SK-N-SH (cell line): ENCODE results near the gene BRINP2. TPM values are rescaled to one million over a fixed set of nuclear protein-coding genes. Genes with fewer than 3 reads are reported as not detected.

Experiments used
- CTCF ChIA-PET: fragments of 300-600, 350-600 bp; formaldehyde crosslinking; extraction: SDS; loops from one replicate; lab custom pipeline; 2021; lab: Yijun Ruan, JAX
- POLR2A ChIA-PET: fragments of 350-600 bp; sonication (Branson Sonifier 250); formaldehyde crosslinking; extraction: SDS; loops from one replicate; lab custom pipeline; 2020; ENCODE audit warnings: antibody characterized with exemption, inconsistent platforms; lab: Yijun Ruan, JAX
- DNase-seq: peaks from one replicate; pipeline ENCODE4 v3.0.0; 2012
- H2AFZ ChIP-seq: fragments of 200-600 bp; sonication (generic); 2 replicates; pipeline ENCODE4 v1.8.1; 2016; ENCODE audit warnings: antibody characterized with exemption, mild to moderate bottlenecking, low read depth
- H3F3A ChIP-seq: fragments of 200-600 bp; sonication (generic); replicated peaks from 2 replicates; pipeline ENCODE3; 2016; ENCODE audit warnings: antibody characterized with exemption, mild to moderate bottlenecking; ENCODE audit not compliant: insufficient read depth
- H3K27ac ChIP-seq, 2 experiments: fragments of 200-500 bp in 1 of 2; fragments of 200-600 bp in 1 of 2; sonication (Bioruptor generic) in 1 of 2; sonication (generic), shearing (Covaris generic) in 1 of 2; 2 replicates each; pipeline versions ENCODE4 v1.5.1 to v1.6.1; 2014 to 2016; ENCODE audit warnings: low read depth in 2 of 2, inconsistent platforms in 1 of 2, low read length in 1 of 2, mild to moderate bottlenecking in 1 of 2, mixed read lengths in 1 of 2
- H3K27me3 ChIP-seq: fragments of 200-600 bp; sonication (generic), shearing (Covaris generic); 2 replicates; pipeline ENCODE4 v1.6.1; 2016; ENCODE audit warnings: mixed run types; ENCODE audit not compliant: insufficient read depth
- H3K36me3 ChIP-seq, 2 experiments: fragments of 200-500 bp in 1 of 2; fragments of 200-600 bp in 1 of 2; sonication (Bioruptor generic) in 1 of 2; sonication (generic) in 1 of 2; replicated peaks in 1 of 2; 2 replicates each; pipeline versions ENCODE3 to v1.5.1; 2014 to 2016; ENCODE audit warnings: low read length in 1 of 2, mild to moderate bottlenecking in 1 of 2; ENCODE audit not compliant: insufficient read depth in 2 of 2, control insufficient read depth in 1 of 2
- H3K4me1 ChIP-seq, 2 experiments: fragments of 200-500 bp in 1 of 2; fragments of 200-600 bp in 1 of 2; sonication (Bioruptor generic) in 1 of 2; sonication (generic), shearing (Covaris generic) in 1 of 2; 2 replicates each; pipeline versions ENCODE4 v1.5.1 to v1.6.1; 2014 to 2016; ENCODE audit warnings: low read depth in 1 of 2, low read length in 1 of 2, mixed run types in 1 of 2; ENCODE audit not compliant: insufficient read depth in 2 of 2, control insufficient read depth in 1 of 2
- H3K4me2 ChIP-seq: fragments of 200-600 bp; sonication (generic), shearing (Covaris generic); 2 replicates; pipeline ENCODE4 v1.6.1; 2017; ENCODE audit warnings: mixed run types
- H3K4me3 ChIP-seq, 2 experiments: fragments of 200-500 bp in 1 of 2; fragments of 200-600 bp in 1 of 2; sonication (Bioruptor generic) in 1 of 2; sonication (generic), shearing (Covaris generic) in 1 of 2; 2 replicates each; pipeline versions ENCODE4 v1.5.1 to v1.8.1; 2014 to 2016; ENCODE audit warnings: low read depth in 2 of 2, inconsistent platforms in 1 of 2, low read length in 1 of 2, mild to moderate bottlenecking in 1 of 2, mixed read lengths in 1 of 2, moderate library complexity in 1 of 2
- H3K79me2 ChIP-seq: fragments of 200-600 bp; sonication (generic); 2 replicates; pipeline ENCODE4 v1.8.1; 2017; ENCODE audit warnings: mild to moderate bottlenecking; ENCODE audit not compliant: insufficient read depth
- H3K9ac ChIP-seq: fragments of 200-600 bp; sonication (generic); 2 replicates; pipeline ENCODE4 v1.6.1; 2017; ENCODE audit warnings: mixed run types
- H3K9me2 ChIP-seq: fragments of 200-600 bp; sonication (generic); 2 replicates; pipeline ENCODE4 v1.6.1; 2017; ENCODE audit warnings: mixed run types
- H3K9me3 ChIP-seq: fragments of 200-600 bp; sonication (generic); 2 replicates; pipeline ENCODE4 v1.6.1; 2017; ENCODE audit warnings: mixed run types, mild to moderate bottlenecking, moderate library complexity
- H4K20me1 ChIP-seq: fragments of 200-600 bp; sonication (generic); 2 replicates; pipeline ENCODE4 v1.6.1; 2017; ENCODE audit warnings: mild to moderate bottlenecking, mixed run types; ENCODE audit not compliant: insufficient read depth
- ELF1 ChIP-seq: IDR thresholded peaks from 2 replicates; pipeline ENCODE4 v1.4.0; 2012
- EP300 ChIP-seq, 2 experiments: IDR thresholded peaks; 2 replicates each; pipeline versions ENCODE4 v1.4.0 to v1.6.1; 2012; ENCODE audit warnings: borderline replicate concordance in 1 of 2, low read depth in 1 of 2, low read length in 1 of 2
- EZH2phosphoT487 ChIP-seq: fragments of 200-600 bp; sonication (generic); IDR thresholded peaks from 2 replicates; pipeline ENCODE4 v1.6.1; 2017; ENCODE audit warnings: low read depth, mixed run types, mild to moderate bottlenecking, antibody characterized with exemption, moderate library complexity, borderline replicate concordance
- FOSL2 ChIP-seq: IDR thresholded peaks from 2 replicates; pipeline ENCODE4 v1.4.0; 2012; ENCODE audit warnings: low read depth, mild to moderate bottlenecking, moderate library complexity, borderline replicate concordance
- GATA2 ChIP-seq: sonication (generic); formaldehyde crosslinking; IDR thresholded peaks from 2 replicates; pipeline ENCODE4 v1.5.0; 2020; ENCODE audit warnings: mild to moderate bottlenecking, missing genetic modification reagents
- NFIC ChIP-seq: IDR thresholded peaks from 2 replicates; pipeline ENCODE4 v1.4.0; 2012; ENCODE audit warnings: borderline replicate concordance
- RAD21 ChIP-seq: IDR thresholded peaks from 2 replicates; pipeline ENCODE4 v1.6.1; 2012; ENCODE audit warnings: mild to moderate bottlenecking, low read length
- TCF12 ChIP-seq: IDR thresholded peaks from 2 replicates; pipeline ENCODE4 v1.4.0; 2012
- TEAD4 ChIP-seq: IDR thresholded peaks from 2 replicates; pipeline ENCODE4 v1.4.0; 2012; ENCODE audit warnings: mild to moderate bottlenecking, borderline replicate concordance; ENCODE audit not compliant: insufficient read depth
- YY1 ChIP-seq: IDR thresholded peaks from 2 replicates; pipeline ENCODE4 v1.4.0; 2012; ENCODE audit warnings: low read depth, mild to moderate bottlenecking
- WGBS: methylation state at CpG from one replicate; pipeline ENCODE4 v1.1.6; 2017; ENCODE audit warnings: low lambda C conversion rate; 5-methylcytosine and 5-hydroxymethylcytosine counted together
- polyA plus RNA-seq, 3 experiments: library from polyadenylated mRNA; depleted of rRNA; stranded (reverse); fragments of >200 nt; gene quantifications; 2 replicates each; pipeline ENCODE4 v1.2.3, GENCODE V29; 2012
- TF ChIP-seq, protein P1 (sequence below): IDR thresholded peaks from 2 replicates; pipeline ENCODE4 v1.4.0; 2012; ENCODE audit warnings: low read depth, borderline replicate concordance
- TF ChIP-seq, protein P2 (sequence below): fragments of 200-600 bp; sonication (generic); IDR thresholded peaks from 2 replicates; pipeline ENCODE4 v1.6.1; 2017; ENCODE audit warnings: antibody characterized with exemption, mild to moderate bottlenecking, moderate library complexity
- TF ChIP-seq, protein P3 (sequence below): IDR thresholded peaks from 2 replicates; pipeline ENCODE4 v1.6.1; 2012; ENCODE audit warnings: mild to moderate bottlenecking, low read depth, low read length, moderate library complexity
- TF ChIP-seq, protein P4 (sequence below): IDR thresholded peaks from 2 replicates; pipeline ENCODE4 v1.4.0; 2012; ENCODE audit warnings: low read depth
- TF ChIP-seq, protein P5 (sequence below): IDR thresholded peaks from 2 replicates; pipeline ENCODE4; 2012
- TF ChIP-seq, protein P6 (sequence below): fragments of 150-350 bp; IDR thresholded peaks from 2 replicates; pipeline ENCODE4 v1.6.1; 2016; ENCODE audit warnings: mild to moderate bottlenecking, low read depth, low read length

BRINP2 gene
- polyA plus RNA-seq, 1 of the 3 experiments (the other 2 are of a cell fraction): 0.12 TPM

DNA sequence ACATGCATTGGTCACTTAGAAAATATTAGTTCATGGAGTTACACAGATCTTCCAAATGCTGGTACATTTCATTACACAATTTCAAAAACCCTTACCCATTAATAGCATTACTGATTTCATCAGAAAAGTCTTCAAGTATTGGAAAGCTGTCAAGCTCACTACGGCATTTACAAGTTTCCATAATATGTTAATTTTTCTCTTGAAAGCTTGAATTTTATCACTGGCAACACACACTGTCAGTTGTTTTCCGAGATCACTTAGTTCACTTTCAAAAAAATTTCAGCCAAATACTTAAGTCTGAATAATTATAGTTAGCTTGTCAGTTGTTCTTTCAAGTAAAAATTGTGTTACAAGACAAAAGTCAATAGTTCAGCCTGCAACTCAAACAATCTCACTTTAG lies 24.3 kb upstream of the BRINP2 start:
- Histone ChIP-seq H2AFZ (no peak overlapping the region), H3K79me2 (no peaks in the 10 kb centered on the region), H3K4me1 (peaks cover 0 to 5% of the 10 kb centered on the region in 2 experiments; a peak in 2 of 4 replicates), H3F3A (no peaks in the 10 kb centered on the region), H3K36me3 (no peaks in the 10 kb centered on the region), H3K9me3 (no peaks in the 10 kb centered on the region), H3K4me2 (no peak overlapping the region), H3K27me3 (no peaks in the 10 kb centered on the region), H3K9me2 (no peaks in the 10 kb centered on the region), H4K20me1 (no peaks in the 10 kb centered on the region), H3K9ac (no peak overlapping the region), H3K4me3 (no peak overlapping the region), H3K27ac (peak overlapping the region in 1 of 2 experiments; percentile 22; a peak in 1 of 4 replicates)
- DNase-seq: no peak
- POLR2A ChIA-PET: no interaction called here
- 42% methylated on average over 2 of the region's 2 CpGs for WGBS
- CTCF ChIA-PET: interaction anchor here (2.4 kb wide), 1 partner anchor 35 kb away, joined by 6 read pairs; no protein-coding TSS in a partner anchor
- TF ChIP-seq, protein P1, sequence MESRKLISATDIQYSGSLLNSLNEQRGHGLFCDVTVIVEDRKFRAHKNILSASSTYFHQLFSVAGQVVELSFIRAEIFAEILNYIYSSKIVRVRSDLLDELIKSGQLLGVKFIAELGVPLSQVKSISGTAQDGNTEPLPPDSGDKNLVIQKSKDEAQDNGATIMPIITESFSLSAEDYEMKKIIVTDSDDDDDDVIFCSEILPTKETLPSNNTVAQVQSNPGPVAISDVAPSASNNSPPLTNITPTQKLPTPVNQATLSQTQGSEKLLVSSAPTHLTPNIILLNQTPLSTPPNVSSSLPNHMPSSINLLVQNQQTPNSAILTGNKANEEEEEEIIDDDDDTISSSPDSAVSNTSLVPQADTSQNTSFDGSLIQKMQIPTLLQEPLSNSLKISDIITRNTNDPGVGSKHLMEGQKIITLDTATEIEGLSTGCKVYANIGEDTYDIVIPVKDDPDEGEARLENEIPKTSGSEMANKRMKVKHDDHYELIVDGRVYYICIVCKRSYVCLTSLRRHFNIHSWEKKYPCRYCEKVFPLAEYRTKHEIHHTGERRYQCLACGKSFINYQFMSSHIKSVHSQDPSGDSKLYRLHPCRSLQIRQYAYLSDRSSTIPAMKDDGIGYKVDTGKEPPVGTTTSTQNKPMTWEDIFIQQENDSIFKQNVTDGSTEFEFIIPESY: no peak
- TF ChIP-seq EP300 (IDR thresholded peaks at IDR 0.05; ENCODE audit: borderline replicate concordance in 1 of 2, low read depth in 1 of 2, low read length in 1 of 2): no peak
- TF ChIP-seq, protein P2, sequence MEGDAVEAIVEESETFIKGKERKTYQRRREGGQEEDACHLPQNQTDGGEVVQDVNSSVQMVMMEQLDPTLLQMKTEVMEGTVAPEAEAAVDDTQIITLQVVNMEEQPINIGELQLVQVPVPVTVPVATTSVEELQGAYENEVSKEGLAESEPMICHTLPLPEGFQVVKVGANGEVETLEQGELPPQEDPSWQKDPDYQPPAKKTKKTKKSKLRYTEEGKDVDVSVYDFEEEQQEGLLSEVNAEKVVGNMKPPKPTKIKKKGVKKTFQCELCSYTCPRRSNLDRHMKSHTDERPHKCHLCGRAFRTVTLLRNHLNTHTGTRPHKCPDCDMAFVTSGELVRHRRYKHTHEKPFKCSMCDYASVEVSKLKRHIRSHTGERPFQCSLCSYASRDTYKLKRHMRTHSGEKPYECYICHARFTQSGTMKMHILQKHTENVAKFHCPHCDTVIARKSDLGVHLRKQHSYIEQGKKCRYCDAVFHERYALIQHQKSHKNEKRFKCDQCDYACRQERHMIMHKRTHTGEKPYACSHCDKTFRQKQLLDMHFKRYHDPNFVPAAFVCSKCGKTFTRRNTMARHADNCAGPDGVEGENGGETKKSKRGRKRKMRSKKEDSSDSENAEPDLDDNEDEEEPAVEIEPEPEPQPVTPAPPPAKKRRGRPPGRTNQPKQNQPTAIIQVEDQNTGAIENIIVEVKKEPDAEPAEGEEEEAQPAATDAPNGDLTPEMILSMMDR: no peak
- TF ChIP-seq TCF12: no peak
- no peak for TF ChIP-seq RAD21
- no peak for TF ChIP-seq YY1
- TF ChIP-seq EZH2phosphoT487: no peak
- TF ChIP-seq TEAD4: no peak
- TF ChIP-seq, protein P3, sequence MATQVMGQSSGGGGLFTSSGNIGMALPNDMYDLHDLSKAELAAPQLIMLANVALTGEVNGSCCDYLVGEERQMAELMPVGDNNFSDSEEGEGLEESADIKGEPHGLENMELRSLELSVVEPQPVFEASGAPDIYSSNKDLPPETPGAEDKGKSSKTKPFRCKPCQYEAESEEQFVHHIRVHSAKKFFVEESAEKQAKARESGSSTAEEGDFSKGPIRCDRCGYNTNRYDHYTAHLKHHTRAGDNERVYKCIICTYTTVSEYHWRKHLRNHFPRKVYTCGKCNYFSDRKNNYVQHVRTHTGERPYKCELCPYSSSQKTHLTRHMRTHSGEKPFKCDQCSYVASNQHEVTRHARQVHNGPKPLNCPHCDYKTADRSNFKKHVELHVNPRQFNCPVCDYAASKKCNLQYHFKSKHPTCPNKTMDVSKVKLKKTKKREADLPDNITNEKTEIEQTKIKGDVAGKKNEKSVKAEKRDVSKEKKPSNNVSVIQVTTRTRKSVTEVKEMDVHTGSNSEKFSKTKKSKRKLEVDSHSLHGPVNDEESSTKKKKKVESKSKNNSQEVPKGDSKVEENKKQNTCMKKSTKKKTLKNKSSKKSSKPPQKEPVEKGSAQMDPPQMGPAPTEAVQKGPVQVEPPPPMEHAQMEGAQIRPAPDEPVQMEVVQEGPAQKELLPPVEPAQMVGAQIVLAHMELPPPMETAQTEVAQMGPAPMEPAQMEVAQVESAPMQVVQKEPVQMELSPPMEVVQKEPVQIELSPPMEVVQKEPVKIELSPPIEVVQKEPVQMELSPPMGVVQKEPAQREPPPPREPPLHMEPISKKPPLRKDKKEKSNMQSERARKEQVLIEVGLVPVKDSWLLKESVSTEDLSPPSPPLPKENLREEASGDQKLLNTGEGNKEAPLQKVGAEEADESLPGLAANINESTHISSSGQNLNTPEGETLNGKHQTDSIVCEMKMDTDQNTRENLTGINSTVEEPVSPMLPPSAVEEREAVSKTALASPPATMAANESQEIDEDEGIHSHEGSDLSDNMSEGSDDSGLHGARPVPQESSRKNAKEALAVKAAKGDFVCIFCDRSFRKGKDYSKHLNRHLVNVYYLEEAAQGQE: no peak
- TF ChIP-seq GATA2 (CRISPR knock-in tag): no peak
- TF ChIP-seq ELF1: no peak
- TF ChIP-seq, protein P4, sequence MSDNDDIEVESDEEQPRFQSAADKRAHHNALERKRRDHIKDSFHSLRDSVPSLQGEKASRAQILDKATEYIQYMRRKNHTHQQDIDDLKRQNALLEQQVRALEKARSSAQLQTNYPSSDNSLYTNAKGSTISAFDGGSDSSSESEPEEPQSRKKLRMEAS: no peak
- no peak for TF ChIP-seq NFIC
- no peak for TF ChIP-seq FOSL2
- TF ChIP-seq, protein P5, sequence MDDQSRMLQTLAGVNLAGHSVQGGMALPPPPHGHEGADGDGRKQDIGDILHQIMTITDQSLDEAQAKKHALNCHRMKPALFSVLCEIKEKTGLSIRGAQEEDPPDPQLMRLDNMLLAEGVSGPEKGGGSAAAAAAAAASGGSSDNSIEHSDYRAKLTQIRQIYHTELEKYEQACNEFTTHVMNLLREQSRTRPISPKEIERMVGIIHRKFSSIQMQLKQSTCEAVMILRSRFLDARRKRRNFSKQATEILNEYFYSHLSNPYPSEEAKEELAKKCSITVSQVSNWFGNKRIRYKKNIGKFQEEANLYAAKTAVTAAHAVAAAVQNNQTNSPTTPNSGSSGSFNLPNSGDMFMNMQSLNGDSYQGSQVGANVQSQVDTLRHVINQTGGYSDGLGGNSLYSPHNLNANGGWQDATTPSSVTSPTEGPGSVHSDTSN: no peak
- TF ChIP-seq, protein P6, sequence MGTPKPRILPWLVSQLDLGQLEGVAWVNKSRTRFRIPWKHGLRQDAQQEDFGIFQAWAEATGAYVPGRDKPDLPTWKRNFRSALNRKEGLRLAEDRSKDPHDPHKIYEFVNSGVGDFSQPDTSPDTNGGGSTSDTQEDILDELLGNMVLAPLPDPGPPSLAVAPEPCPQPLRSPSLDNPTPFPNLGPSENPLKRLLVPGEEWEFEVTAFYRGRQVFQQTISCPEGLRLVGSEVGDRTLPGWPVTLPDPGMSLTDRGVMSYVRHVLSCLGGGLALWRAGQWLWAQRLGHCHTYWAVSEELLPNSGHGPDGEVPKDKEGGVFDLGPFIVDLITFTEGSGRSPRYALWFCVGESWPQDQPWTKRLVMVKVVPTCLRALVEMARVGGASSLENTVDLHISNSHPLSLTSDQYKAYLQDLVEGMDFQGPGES: no peak
